Caki2 (cell line): ENCODE results near the gene KAT6B. TPM values are rescaled to one million over a fixed set of nuclear protein-coding genes. Genes with fewer than 3 reads are reported as not detected.

Source experiments
- DNase-seq: peaks from one replicate; pipeline ENCODE4 v3.0.0-alpha.2; 2015; ENCODE audit warnings: low read depth
- in situ Hi-C: cut with HindIII; loops from 2 replicates; pipeline ENCODE4 v1.10.0; 2016; ENCODE audit warnings: low sequenced_read_pairs, low pct_unique_long_range_greater_than_20kb, mixed read lengths
- total RNA-seq: library from RNA; depleted of rRNA; stranded (reverse); fragments of >200 nt; shearing (Covaris generic); gene quantifications from 2 replicates; pipeline ENCODE4 v1.2.3, GENCODE V29; 2014; ENCODE audit warnings: low replicate concordance

The KAT6B gene
- total RNA-seq, 1 experiment from 2014 or later, result 7.9 TPM

DNA sequence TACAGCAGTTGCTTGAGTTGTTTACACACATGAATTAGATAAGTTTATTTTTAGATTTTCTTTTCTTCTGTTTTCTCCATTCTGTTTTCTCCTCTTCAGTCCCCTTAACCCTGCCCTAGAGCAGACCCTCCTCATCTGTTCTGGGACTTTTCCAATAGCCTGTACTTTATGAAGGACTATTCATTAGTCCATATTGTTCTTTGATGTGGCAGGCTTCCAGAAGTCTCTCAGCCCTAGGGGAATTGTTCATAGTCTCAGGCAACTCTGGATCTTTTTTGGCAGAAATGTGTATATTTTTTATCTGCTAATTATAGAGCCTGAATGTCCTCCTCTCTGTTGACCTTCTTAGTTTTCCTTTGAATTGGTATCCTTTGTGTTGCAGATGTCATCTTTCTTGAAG, 25.4 kb downstream of the KAT6B start:
- no peak for DNase-seq
- in situ Hi-C loops, result no loop called here

DNA sequence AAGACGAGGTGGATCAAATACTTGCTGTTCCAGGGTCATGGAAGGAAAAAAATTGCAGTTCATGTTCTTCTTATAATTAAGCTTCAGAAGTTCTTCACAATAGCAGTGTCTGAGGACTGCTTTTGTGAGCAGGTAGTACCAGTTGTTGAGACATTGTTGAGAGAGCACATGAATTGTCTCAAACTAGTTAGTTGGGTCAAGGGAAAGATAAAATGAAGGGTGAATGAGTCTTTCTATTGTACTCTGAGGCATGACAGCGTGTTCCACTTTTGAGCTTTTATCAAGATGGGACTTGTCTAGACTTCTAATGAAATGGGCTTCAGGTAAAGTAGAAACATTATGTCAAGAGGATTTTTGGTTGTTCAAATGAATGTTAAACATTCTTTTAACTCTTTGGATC, 26.0 kb downstream of the KAT6B start:
- in situ Hi-C loops, result no loop called here
- DNase-seq, result no peak

- in situ Hi-C loops, result no loop called here
- no peak for DNase-seq
Observed at GRCh38 chr10:74854610-74855009, 28.2 kb downstream of the KAT6B start.

GRCh38 chr10:74855027-74855426, 28.6 kb downstream of the KAT6B start:
- DNase-seq, result no peak

GRCh38 chr10:74855439-74855838, 29.0 kb downstream of the KAT6B start:
- in situ Hi-C loops, result no loop called here

More at GRCh38 chr10:74855027-74855426, 28.6 kb downstream of the KAT6B start:
- in situ Hi-C loops, result no loop called here

GRCh38 chr10:74856940-74857339, 30.5 kb downstream of the KAT6B start:
- in situ Hi-C loops, result no loop called here
- no peak for DNase-seq

More at GRCh38 chr10:74855439-74855838, 29.0 kb downstream of the KAT6B start:
- no peak for DNase-seq

DNA sequence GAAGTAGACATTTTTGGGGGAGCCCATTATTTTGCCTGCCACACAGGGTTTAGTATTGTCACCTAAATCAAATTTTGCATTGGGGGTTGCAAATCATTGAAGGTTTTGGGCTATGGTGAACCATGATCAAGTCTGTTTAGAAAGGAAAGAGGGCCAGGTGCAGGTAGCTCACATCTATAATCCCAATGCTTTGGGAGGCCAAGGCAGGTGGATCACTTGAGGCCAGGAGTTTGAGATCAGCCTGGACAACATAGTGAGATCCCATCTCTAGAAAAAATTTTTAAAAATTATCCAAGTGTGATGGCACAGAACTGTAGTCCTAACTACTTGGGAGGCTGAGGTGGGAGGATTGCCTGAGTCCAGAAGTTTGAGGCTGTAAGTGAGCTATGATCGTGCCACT, 31.2 kb downstream of the KAT6B start:
- no peak for DNase-seq
- in situ Hi-C loops, result no loop called here

DNA sequence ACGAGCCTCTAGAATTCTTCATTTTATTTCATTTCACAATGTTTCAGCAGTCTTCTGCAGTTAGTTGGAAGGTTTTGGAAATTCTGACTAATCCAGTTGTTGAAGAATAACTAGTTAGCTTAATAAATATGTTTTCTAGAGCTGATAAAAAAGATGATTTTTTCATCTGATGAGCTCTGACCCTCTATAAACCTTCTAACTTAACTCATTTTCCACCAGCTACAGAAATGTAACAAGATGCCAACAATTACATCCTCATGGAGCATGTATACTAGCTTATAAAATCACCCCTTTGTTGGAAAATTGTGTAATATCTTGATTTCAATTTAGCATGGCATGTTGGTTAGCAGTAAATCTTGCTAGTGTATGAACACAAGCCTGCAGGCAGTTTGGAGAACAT, 33.1 kb downstream of the KAT6B start:
- DNase-seq, result no peak
- in situ Hi-C loops, result no loop called here

DNA sequence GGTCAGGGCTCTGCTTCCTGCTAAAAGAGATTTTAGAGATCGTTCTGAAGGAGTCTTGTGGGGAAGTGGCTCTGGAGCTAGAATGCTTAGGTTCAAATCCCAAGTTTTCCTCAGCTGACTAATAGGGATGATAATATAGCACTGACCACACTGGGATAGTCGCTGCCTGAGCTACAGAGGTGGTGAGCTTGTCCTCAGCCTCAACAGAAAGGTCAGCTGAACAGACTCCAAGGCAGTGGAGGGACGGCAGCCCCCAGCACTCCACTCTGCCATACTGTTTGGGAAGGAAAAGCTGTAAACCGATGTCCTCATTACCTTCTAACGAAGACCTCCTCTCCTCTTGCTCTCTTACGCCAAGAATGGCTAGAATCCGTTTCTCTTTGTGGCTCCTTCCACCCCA, 36.2 kb downstream of the KAT6B start:
- DNase-seq, result no peak
- in situ Hi-C loops, result no loop called here

GRCh38 chr10:74863551-74863950, 37.2 kb downstream of the KAT6B start:
- no peak for DNase-seq

DNA sequence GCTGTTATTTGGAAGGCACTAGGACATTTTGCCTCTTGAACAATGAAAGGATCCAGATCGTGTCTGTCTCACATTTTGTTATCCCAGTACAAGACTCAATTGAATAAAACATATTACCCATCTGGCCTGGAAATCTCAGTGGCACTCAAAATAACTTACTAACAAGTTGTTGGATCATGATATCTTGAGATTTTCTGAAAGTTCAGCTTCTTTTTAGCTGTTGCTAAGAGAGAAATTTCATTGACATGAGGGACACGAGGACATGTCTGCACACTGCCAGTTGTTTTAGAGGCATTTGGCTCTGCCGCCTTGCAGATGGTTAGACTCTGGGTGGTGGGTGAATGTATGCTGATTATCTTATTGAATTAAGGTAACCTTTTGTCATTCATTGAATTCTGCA, 41.0 kb downstream of the KAT6B start:
- in situ Hi-C loops, result no loop called here
- DNase-seq, result no peak

More at GRCh38 chr10:74863551-74863950, 37.2 kb downstream of the KAT6B start:
- in situ Hi-C loops, result no loop called here

GRCh38 chr10:74868392-74868977, 42.1 kb downstream of the KAT6B start:
- in situ Hi-C loops, result no loop called here

GRCh38 chr10:74869635-74870034, 43.2 kb downstream of the KAT6B start:
- in situ Hi-C loops, result no loop called here

More at GRCh38 chr10:74868392-74868977, 42.1 kb downstream of the KAT6B start:
- DNase-seq, result no peak

DNA sequence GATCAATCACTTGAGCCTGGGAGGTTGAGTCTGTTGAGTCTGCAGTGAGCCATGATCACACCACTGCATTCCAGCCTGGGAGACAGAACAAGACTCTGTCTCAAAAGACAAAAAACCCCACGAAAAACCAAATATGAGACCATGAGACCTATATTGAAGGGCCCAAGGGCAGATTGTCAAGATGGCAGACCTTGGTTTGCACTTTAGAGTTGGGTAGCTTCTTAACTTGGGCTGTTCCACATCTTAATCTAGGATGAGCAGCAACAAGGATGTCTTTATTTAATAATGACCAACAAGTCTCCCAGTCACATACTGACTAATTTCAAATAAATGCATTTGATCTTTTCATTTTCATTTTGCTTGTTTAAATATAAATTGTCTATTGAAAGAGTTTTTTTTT, 43.8 kb downstream of the KAT6B start:
- DNase-seq, result no peak
- in situ Hi-C loops, result no loop called here

More at GRCh38 chr10:74869635-74870034, 43.2 kb downstream of the KAT6B start:
- DNase-seq, result no peak

- in situ Hi-C loops, result no loop called here
- DNase-seq, result peak; percentile 10
Observed at GRCh38 chr10:74871595-74872382, 45.4 kb downstream of the KAT6B start.

DNA sequence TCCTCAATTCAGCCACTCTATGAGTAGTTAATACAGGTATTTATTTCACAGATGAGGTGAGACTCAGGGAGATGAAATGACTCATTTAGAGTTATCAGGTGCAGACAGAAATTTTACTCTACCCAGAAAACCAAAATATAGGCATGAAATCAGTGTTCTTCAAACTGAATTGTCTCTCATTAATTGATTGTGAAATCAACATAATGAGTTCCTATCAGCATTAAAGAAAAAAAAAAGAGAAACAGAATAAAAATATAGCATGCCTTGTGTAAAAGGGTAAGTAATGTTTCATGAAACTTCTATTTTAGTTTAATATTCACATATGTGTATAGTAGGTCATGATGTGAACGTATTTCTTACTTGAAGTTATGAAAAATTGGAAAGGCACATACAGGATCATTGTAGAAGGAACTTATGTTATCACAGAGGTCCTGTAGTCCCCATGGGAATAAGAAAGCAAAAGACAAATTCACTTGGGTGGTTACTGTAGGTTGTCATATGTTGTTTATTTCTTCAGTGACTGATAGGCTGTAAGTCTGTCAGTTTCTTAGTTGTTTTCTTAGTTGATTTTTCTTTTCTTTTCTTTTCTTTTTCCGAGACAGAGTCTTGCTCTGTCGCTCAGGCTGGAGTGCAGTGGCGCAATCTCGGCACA, 47.5 kb downstream of the KAT6B start:
- in situ Hi-C loops, result no loop called here
- no peak for DNase-seq

GRCh38 chr10:74874649-74875048, 48.2 kb downstream of the KAT6B start:
- no peak for DNase-seq
- in situ Hi-C loops, result no loop called here

DNA sequence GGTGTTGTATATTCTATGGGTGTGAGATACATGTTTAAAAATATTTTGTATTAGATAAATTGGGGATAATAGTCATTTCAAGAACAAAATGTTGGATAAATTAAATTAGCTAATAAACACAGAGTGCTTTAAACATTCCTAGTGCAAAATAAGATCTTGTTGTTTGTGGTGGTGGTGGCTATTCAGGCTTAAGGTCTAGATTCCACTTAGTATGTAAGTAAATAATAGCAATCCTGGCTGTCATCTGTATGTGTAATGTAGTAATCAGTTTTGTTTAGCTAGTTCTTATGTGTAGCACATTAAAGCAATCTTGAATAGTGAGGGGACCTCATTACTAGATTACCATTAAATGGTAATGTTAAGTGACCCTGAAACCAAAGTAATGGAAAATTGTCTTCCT, 48.7 kb downstream of the KAT6B start:
- DNase-seq, result no peak
- in situ Hi-C loops, result no loop called here

DNA sequence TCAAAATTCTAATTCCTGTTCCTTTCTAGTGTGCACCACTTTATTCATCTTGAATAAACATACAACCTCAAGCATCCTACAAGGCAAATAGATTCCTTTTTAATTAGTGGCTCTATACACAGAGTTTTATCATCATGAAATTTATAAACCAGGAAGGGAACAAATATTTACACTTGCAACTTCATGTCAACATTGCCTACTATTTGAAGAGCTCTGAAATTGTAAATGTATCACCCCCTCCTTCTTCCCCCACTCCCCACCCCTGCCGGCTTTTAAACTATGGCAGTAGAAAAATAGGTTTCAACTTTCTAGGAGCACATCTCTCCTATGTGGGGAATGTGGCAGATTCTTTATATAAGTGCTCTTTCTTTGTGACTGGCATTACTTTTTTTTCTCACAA, 49.6 kb downstream of the KAT6B start:
- in situ Hi-C loops, result no loop called here
- DNase-seq, result no peak
